ENCODE measurements around the gene NDUFB10.

GRCh38 chr16:1968146-1968953 is 9.0 kb downstream of the NDUFB10 start:
- TF ChIP-seq, protein P1, sequence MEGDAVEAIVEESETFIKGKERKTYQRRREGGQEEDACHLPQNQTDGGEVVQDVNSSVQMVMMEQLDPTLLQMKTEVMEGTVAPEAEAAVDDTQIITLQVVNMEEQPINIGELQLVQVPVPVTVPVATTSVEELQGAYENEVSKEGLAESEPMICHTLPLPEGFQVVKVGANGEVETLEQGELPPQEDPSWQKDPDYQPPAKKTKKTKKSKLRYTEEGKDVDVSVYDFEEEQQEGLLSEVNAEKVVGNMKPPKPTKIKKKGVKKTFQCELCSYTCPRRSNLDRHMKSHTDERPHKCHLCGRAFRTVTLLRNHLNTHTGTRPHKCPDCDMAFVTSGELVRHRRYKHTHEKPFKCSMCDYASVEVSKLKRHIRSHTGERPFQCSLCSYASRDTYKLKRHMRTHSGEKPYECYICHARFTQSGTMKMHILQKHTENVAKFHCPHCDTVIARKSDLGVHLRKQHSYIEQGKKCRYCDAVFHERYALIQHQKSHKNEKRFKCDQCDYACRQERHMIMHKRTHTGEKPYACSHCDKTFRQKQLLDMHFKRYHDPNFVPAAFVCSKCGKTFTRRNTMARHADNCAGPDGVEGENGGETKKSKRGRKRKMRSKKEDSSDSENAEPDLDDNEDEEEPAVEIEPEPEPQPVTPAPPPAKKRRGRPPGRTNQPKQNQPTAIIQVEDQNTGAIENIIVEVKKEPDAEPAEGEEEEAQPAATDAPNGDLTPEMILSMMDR (IDR thresholded peaks at IDR 0.05): no peak
- TF ChIP-seq ZFX (IDR thresholded peaks at IDR 0.05; ENCODE audit: borderline replicate concordance): no peak

Measured in 22Rv1 (cell line).